ENCODE data around the gene GSTM3. TPM values are rescaled to one million over a fixed set of nuclear protein-coding genes. Genes with fewer than 3 reads are reported as not detected.

The GSTM3 gene
- total and polyA plus RNA-seq, 2 of the 13 experiments (the other 11 are each of a cell fraction or from before 2014, with no cell fraction given): 127 to 142 TPM

DNA sequence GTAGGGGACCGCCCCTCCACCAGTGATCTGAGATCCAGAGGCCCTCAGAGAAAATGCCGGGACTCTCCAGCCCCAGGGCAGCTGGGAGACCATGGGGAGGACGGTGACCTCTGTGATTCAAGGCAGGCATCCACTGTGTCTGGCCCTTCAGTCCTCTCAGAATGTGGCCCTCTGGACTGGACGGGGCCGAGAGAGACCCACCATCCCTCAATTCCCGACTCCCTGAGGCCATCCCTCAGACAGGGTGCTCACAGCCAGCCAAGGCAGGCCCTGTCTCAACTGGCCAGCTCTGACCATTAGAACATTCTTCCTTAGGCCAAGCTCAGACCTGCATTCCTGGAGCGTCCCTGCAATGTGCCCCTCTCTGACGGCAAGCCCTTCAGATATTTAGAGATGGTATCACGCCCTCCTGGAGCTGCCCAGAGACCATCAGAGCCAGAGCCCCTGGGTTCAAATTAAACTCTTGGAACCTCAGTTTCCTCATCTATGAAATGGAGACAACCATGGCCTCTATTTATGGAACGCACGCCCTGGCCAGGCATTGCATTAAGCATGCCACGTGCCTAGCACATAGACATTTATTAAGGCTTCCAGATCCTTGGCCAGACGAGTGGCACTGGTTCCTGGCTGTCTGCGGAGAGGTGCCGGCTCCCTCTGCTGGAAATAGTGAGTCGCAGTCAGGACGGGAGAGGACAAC lies 32.5 kb upstream of the GSTM3 start (continued):
- TF ChIP-seq, protein P1, sequence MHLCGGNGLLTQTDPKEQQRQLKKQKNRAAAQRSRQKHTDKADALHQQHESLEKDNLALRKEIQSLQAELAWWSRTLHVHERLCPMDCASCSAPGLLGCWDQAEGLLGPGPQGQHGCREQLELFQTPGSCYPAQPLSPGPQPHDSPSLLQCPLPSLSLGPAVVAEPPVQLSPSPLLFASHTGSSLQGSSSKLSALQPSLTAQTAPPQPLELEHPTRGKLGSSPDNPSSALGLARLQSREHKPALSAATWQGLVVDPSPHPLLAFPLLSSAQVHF (CRISPR knock-in tag; IDR thresholded peaks at IDR 0.05): no peak
- TF ChIP-seq, protein P2, sequence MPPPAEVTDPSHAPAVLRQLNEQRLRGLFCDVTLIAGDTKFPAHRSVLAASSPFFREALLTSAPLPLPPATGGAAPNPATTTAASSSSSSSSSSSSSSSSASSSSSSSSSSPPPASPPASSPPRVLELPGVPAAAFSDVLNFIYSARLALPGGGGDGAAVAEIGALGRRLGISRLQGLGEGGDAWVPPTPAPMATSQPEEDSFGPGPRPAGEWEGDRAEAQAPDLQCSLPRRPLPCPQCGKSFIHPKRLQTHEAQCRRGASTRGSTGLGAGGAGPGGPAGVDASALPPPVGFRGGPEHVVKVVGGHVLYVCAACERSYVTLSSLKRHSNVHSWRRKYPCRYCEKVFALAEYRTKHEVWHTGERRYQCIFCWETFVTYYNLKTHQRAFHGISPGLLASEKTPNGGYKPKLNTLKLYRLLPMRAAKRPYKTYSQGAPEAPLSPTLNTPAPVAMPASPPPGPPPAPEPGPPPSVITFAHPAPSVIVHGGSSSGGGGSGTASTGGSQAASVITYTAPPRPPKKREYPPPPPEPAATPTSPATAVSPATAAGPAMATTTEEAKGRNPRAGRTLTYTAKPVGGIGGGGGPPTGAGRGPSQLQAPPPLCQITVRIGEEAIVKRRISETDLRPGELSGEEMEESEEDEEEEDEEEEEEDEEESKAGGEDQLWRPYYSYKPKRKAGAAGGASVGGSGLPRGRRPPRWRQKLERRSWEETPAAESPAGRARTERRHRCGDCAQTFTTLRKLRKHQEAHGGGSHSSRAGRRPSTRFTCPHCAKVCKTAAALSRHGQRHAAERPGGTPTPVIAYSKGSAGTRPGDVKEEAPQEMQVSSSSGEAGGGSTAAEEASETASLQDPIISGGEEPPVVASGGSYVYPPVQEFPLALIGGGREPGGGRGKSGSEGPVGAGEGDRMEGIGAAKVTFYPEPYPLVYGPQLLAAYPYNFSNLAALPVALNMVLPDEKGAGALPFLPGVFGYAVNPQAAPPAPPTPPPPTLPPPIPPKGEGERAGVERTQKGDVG (CRISPR knock-in tag; IDR thresholded peaks at IDR 0.05; ENCODE audit: borderline replicate concordance): no peak
- no peak for TF ChIP-seq ZNF253 (CRISPR knock-in tag; IDR thresholded peaks at IDR 0.05; ENCODE audit: borderline replicate concordance)
- TF ChIP-seq, protein P3, sequence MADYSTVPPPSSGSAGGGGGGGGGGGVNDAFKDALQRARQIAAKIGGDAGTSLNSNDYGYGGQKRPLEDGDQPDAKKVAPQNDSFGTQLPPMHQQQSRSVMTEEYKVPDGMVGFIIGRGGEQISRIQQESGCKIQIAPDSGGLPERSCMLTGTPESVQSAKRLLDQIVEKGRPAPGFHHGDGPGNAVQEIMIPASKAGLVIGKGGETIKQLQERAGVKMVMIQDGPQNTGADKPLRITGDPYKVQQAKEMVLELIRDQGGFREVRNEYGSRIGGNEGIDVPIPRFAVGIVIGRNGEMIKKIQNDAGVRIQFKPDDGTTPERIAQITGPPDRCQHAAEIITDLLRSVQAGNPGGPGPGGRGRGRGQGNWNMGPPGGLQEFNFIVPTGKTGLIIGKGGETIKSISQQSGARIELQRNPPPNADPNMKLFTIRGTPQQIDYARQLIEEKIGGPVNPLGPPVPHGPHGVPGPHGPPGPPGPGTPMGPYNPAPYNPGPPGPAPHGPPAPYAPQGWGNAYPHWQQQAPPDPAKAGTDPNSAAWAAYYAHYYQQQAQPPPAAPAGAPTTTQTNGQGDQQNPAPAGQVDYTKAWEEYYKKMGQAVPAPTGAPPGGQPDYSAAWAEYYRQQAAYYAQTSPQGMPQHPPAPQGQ (CRISPR knock-in tag; IDR thresholded peaks at IDR 0.05; ENCODE audit: borderline replicate concordance): no peak
- TF ChIP-seq RBAK (CRISPR knock-in tag; IDR thresholded peaks at IDR 0.05): no peak
- TF ChIP-seq, protein P4, sequence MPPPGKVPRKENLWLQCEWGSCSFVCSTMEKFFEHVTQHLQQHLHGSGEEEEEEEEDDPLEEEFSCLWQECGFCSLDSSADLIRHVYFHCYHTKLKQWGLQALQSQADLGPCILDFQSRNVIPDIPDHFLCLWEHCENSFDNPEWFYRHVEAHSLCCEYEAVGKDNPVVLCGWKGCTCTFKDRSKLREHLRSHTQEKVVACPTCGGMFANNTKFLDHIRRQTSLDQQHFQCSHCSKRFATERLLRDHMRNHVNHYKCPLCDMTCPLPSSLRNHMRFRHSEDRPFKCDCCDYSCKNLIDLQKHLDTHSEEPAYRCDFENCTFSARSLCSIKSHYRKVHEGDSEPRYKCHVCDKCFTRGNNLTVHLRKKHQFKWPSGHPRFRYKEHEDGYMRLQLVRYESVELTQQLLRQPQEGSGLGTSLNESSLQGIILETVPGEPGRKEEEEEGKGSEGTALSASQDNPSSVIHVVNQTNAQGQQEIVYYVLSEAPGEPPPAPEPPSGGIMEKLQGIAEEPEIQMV (CRISPR knock-in tag; IDR thresholded peaks at IDR 0.05; ENCODE audit: low read depth): 0 out of 2 replicates have a peak, but pooled peaks have one; percentile 41
- TF ChIP-seq ZNF274 (CRISPR knock-in tag; IDR thresholded peaks at IDR 0.05): no peak
- TF ChIP-seq, protein P5, sequence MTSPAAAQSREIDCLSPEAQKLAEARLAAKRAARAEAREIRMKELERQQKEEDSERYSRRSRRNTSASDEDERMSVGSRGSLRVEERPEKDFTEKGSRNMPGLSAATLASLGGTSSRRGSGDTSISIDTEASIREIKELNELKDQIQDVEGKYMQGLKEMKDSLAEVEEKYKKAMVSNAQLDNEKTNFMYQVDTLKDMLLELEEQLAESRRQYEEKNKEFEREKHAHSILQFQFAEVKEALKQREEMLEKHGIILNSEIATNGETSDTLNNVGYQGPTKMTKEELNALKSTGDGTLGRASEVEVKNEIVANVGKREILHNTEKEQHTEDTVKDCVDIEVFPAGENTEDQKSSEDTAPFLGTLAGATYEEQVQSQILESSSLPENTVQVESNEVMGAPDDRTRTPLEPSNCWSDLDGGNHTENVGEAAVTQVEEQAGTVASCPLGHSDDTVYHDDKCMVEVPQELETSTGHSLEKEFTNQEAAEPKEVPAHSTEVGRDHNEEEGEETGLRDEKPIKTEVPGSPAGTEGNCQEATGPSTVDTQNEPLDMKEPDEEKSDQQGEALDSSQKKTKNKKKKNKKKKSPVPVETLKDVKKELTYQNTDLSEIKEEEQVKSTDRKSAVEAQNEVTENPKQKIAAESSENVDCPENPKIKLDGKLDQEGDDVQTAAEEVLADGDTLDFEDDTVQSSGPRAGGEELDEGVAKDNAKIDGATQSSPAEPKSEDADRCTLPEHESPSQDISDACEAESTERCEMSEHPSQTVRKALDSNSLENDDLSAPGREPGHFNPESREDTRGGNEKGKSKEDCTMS (CRISPR knock-in tag; conservative IDR thresholded peaks at IDR 0.05): no peak
- TF ChIP-seq ZNF556 (CRISPR knock-in tag; IDR thresholded peaks at IDR 0.05; ENCODE audit: borderline replicate concordance): no peak
- TF ChIP-seq RARA (CRISPR knock-in tag; IDR thresholded peaks at IDR 0.05): no peak
- no peak for TF ChIP-seq ARNT2 (CRISPR knock-in tag; IDR thresholded peaks at IDR 0.05; ENCODE audit: low read depth)
- TF ChIP-seq ZBTB3 (CRISPR knock-in tag; IDR thresholded peaks at IDR 0.05; ENCODE audit: borderline replicate concordance, low read depth): no peak
- 0 out of 2 replicates have a peak, but pooled peaks have one; percentile 35 for TF ChIP-seq SP5 (CRISPR knock-in tag; IDR thresholded peaks at IDR 0.05; ENCODE audit: borderline replicate concordance, low read depth)
- TF ChIP-seq, protein P6, sequence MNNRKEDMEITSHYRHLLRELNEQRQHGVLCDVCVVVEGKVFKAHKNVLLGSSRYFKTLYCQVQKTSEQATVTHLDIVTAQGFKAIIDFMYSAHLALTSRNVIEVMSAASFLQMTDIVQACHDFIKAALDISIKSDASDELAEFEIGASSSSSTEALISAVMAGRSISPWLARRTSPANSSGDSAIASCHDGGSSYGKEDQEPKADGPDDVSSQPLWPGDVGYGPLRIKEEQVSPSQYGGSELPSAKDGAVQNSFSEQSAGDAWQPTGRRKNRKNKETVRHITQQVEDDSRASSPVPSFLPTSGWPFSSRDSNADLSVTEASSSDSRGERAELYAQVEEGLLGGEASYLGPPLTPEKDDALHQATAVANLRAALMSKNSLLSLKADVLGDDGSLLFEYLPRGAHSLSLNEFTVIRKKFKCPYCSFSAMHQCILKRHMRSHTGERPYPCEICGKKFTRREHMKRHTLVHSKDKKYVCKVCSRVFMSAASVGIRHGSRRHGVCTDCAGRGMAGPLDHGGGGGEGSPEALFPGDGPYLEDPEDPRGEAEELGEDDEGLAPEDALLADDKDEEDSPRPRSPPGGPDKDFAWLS (CRISPR knock-in tag; IDR thresholded peaks at IDR 0.05; ENCODE audit: borderline replicate concordance): no peak
- TF ChIP-seq, protein P7, sequence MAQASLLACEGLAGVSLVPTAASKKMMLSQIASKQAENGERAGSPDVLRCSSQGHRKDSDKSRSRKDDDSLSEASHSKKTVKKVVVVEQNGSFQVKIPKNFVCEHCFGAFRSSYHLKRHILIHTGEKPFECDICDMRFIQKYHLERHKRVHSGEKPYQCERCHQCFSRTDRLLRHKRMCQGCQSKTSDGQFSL (CRISPR knock-in tag; IDR thresholded peaks at IDR 0.05): no peak

Measured in HepG2 (cell line).